K562 (cell line): ENCODE results near the gene MARCHF9. TPM values are rescaled to one million over a fixed set of nuclear protein-coding genes. Genes with fewer than 3 reads are reported as not detected.
A peak's percentile ranks its signal among the peaks of the same experiment; 100 is the strongest.

Source experiments
- ATAC-seq: fragments of 200-7000 bp; cut with Tn5 transposase; 3 replicates; pipeline ENCODE4 v1.9.1; 2020; ENCODE audit warnings: moderate library complexity
- BruUV-seq: library from RNA; stranded (reverse); fragments of 400-500 nt; replicated peaks from 2 replicates; lab custom pipeline; 2021; lab: Mats Ljungman, UMichigan
- CTCF ChIA-PET: fragments of 300-600 bp; formaldehyde crosslinking; extraction: SDS; loops from one replicate; lab custom pipeline; 2021; ENCODE audit warnings: low intra/inter-chr PET ratio; lab: Yijun Ruan, JAX
- POLR2A ChIA-PET: fragments of 300-600, 350-650 bp; sonication (Branson Sonifier 250); formaldehyde crosslinking; extraction: SDS; loops from one replicate; lab custom pipeline; 2021; ENCODE audit warnings: antibody characterized with exemption, inconsistent platforms; lab: Yijun Ruan, JAX
- DNase-seq, 4 experiments: peaks; one replicate each; pipeline versions ENCODE4 v3.0.0 to v3.0.0-alpha.2; 2011 to 2018; ENCODE audit warnings: low spot score in 3 of 4, mixed read lengths in 3 of 4; ENCODE audit errors: extremely low read depth in 1 of 4
- FAIRE-seq: peaks from 2 replicates; lab custom pipeline; 2011; peaks lifted over from hg19 to GRCh38; lab: Jason Lieb, UNC
- H2AFZ ChIP-seq: 2 replicates; pipeline ENCODE4 v1.6.0; 2011; ENCODE audit warnings: low read depth, low read length, control low read depth, inconsistent platforms
- H3K27ac ChIP-seq: fragments of 200-600 bp; 3 replicates; pipeline ENCODE4 v1.8.0; 2011; ENCODE audit warnings: low read depth, mild to moderate bottlenecking, control low read depth, inconsistent platforms, low read length, moderate library complexity, mixed read lengths; ENCODE audit errors: extremely low read depth
- H3K27me3 ChIP-seq, 2 experiments: fragments of 300-600 bp in 1 of 2; 2 replicates in 1 of 2; 3 replicates in 1 of 2; pipeline versions ENCODE4 v1.6.0 to v1.8.0; 2011; ENCODE audit warnings: inconsistent platforms in 2 of 2, low read length in 2 of 2, mild to moderate bottlenecking in 1 of 2, mixed read lengths in 1 of 2, moderate library complexity in 1 of 2; ENCODE audit not compliant: control insufficient read depth in 2 of 2, insufficient read depth in 2 of 2
- H3K36me3 ChIP-seq: fragments of 300-600 bp; 3 replicates; pipeline ENCODE4 v1.8.0; 2011; ENCODE audit warnings: mild to moderate bottlenecking, low read length, inconsistent platforms; ENCODE audit not compliant: control insufficient read depth, insufficient read depth
- H3K4me1 ChIP-seq, 2 experiments: fragments of 200-600 bp in 1 of 2; replicated peaks in 1 of 2; 2 replicates in 1 of 2; 3 replicates in 1 of 2; pipeline versions ENCODE4 v1.5.1 to v1.8.0; 2011; ENCODE audit warnings: inconsistent platforms in 2 of 2, low read length in 2 of 2, mild to moderate bottlenecking in 1 of 2, mixed read lengths in 1 of 2, moderate library complexity in 1 of 2; ENCODE audit not compliant: control insufficient read depth in 2 of 2, insufficient read depth in 2 of 2
- H3K4me2 ChIP-seq: 2 replicates; pipeline ENCODE4 v1.6.1; 2011; ENCODE audit warnings: low read length, control low read depth, inconsistent platforms, mixed read lengths; ENCODE audit not compliant: insufficient read depth
- H3K4me3 ChIP-seq: fragments of 200-600 bp; sonication (generic), shearing (Covaris generic); 2 replicates; pipeline ENCODE4 v1.5.1; 2016; ENCODE audit warnings: control low read depth, inconsistent platforms
- H3K79me2 ChIP-seq: fragments of 200-600 bp; 3 replicates; pipeline ENCODE4 v1.8.0; 2011; ENCODE audit warnings: low read length, inconsistent platforms; ENCODE audit not compliant: control insufficient read depth, insufficient read depth
- H3K9ac ChIP-seq, 2 experiments: 2 replicates each; pipeline versions ENCODE4 v1.6.0 to v1.6.1; 2011; ENCODE audit warnings: low read depth in 2 of 2, low read length in 2 of 2, control low read depth in 1 of 2, inconsistent platforms in 1 of 2, mild to moderate bottlenecking in 1 of 2, mixed read lengths in 1 of 2; ENCODE audit not compliant: insufficient read depth in 1 of 2
- H3K9me1 ChIP-seq: one replicate; pipeline ENCODE4 v1.6.0; 2011; ENCODE audit warnings: inconsistent platforms, mild to moderate bottlenecking, low read length, moderate library complexity; ENCODE audit not compliant: control insufficient read depth, insufficient read depth
- H3K9me3 ChIP-seq: replicated peaks from 2 replicates; pipeline ENCODE4 v1.5.1; 2011; ENCODE audit warnings: low read depth, low read length, inconsistent platforms; ENCODE audit not compliant: control insufficient read depth, insufficient read depth
- H4K20me1 ChIP-seq: replicated peaks from 2 replicates; pipeline ENCODE4 v1.6.1; 2011; ENCODE audit warnings: low read length, inconsistent platforms, mixed read lengths; ENCODE audit not compliant: control insufficient read depth, insufficient read depth
- C11orf30 ChIP-seq: fragments of 450-650 bp; IDR thresholded peaks from 2 replicates; pipeline ENCODE4 v1.6.1; 2016; ENCODE audit warnings: low read depth, mild to moderate bottlenecking
- EWSR1 ChIP-seq: fragments of 450-650 bp; IDR thresholded peaks from 2 replicates; pipeline ENCODE4 v1.6.1; 2018; ENCODE audit warnings: borderline replicate concordance, mild to moderate bottlenecking, low read depth, moderate library complexity; ENCODE audit not compliant: partially characterized antibody
- MTA3 ChIP-seq: fragments of 450-650 bp; formaldehyde crosslinking; IDR thresholded peaks from 2 replicates; pipeline ENCODE4 v1.6.1; 2017; ENCODE audit warnings: mild to moderate bottlenecking, borderline replicate concordance
- RBM22 ChIP-seq: fragments of 200-400 bp; formaldehyde crosslinking; IDR thresholded peaks from 2 replicates; pipeline ENCODE4 v1.6.1; 2018; ENCODE audit warnings: low read length, low read depth; ENCODE audit not compliant: poor library complexity, severe bottlenecking
- RFX1 ChIP-seq: fragments of 450-650 bp; IDR thresholded peaks from 2 replicates; pipeline ENCODE4 v1.6.1; 2016; ENCODE audit warnings: mild to moderate bottlenecking, moderate library complexity
- SUPT5H ChIP-seq: fragments of 450-650 bp; IDR thresholded peaks from 2 replicates; pipeline ENCODE4 v1.6.1; 2016
- TEAD1 ChIP-seq, 2 experiments: fragments of 450-650 bp in 1 of 2; sonication (generic) in 1 of 2; formaldehyde crosslinking; IDR thresholded peaks; 2 replicates each; pipeline versions ENCODE4 v1.4.0 to v1.8.0; 2020 to 2022; ENCODE audit warnings: mild to moderate bottlenecking in 2 of 2, missing genetic modification reagents in 1 of 2
- ZZZ3 ChIP-seq: fragments of 450-650 bp; IDR thresholded peaks from 2 replicates; pipeline ENCODE4 v1.6.1; 2016; ENCODE audit warnings: antibody characterized with exemption, mild to moderate bottlenecking, moderate library complexity
- WGBS: fragments of 100-300 bp; shearing (Covaris generic); methylation state at CpG from one replicate; pipeline ENCODE4 v1.1.6; 2016; ENCODE audit warnings: low coverage, mixed read lengths; ENCODE audit not compliant: insufficient coverage; ENCODE audit errors: missing lambda C conversion rate; 5-methylcytosine and 5-hydroxymethylcytosine counted together
- in situ Hi-C: fragments of 300-500 bp; cut with MboI; formaldehyde crosslinking; loops from 4 replicates; pipeline ENCODE4 v1.15.0; 2018; ENCODE audit warnings: inconsistent platforms, mixed read lengths
- intact Hi-C: fragments of 100-400 bp; cut with micrococcal nuclease; formaldehyde crosslinking; loops from 2 replicates; pipeline ENCODE4 v1.14.2; 2022
- polyA plus RNA-seq, 8 experiments: library from polyadenylated mRNA; depleted of rRNA in 4 of 8; stranded (reverse) in 5 of 8; unstranded in 3 of 8; fragments of >200 nt; fragmentation: Nextera tagmentation in 2 of 8; fragmentation: Illumina TruSeq in 1 of 8; extraction: Ambion mirVana in 2 of 8; extraction: Trizol in 1 of 8; gene quantifications; 2 replicates each; pipeline versions ENCODE4 v1.2.1 to v1.2.3, GENCODE V29; 2011 to 2014; ENCODE audit warnings: inconsistent platforms in 1 of 8, missing spikeins in 1 of 8
- total RNA-seq, 7 experiments: library from RNA; depleted of rRNA in 6 of 7; stranded (reverse); fragments of >200 nt in 6 of 7; fragmentation: Illumina TruSeq in 2 of 7; extraction: Trizol in 2 of 7; gene quantifications; 2 replicates each; pipeline versions ENCODE4 v1.2.1 to v1.2.3, GENCODE V29; 2011 to 2021; ENCODE audit warnings: low replicate concordance in 1 of 7
- TF ChIP-seq, protein P1 (sequence below), 3 experiments: fragments of 200-800 bp in 1 of 3; fragments of 250-450 bp in 1 of 3; fragments of 450-650 bp in 1 of 3; sonication (Bioruptor Pico) in 1 of 3; sonication (Bioruptor generic) in 1 of 3; formaldehyde crosslinking in 1 of 3; IDR thresholded peaks; 2 replicates each; pipeline versions ENCODE4 v1.6.1 to v1.8.0; 2016 to 2022; ENCODE audit warnings: mild to moderate bottlenecking in 2 of 3, missing genetic modification characterization in 2 of 3, missing compliant biosample characterization in 1 of 3, moderate library complexity in 1 of 3
- TF ChIP-seq, protein P2 (sequence below), 2 experiments: fragments of 250-450 bp in 1 of 2; fragments of 450-650 bp in 1 of 2; sonication (Bioruptor Pico) in 1 of 2; IDR thresholded peaks; 2 replicates each; pipeline versions ENCODE4 v1.6.1 to v1.8.0; 2016 to 2021; ENCODE audit warnings: mild to moderate bottlenecking in 2 of 2, moderate library complexity in 2 of 2, missing compliant biosample characterization in 1 of 2, missing genetic modification characterization in 1 of 2

MARCHF9 gene
- total and polyA plus RNA-seq, 9 of the 15 experiments (the other 6 are each of a cell fraction or from before 2014, with no cell fraction given) = 0.80 to 12.4 (median 6.2) TPM

DNA sequence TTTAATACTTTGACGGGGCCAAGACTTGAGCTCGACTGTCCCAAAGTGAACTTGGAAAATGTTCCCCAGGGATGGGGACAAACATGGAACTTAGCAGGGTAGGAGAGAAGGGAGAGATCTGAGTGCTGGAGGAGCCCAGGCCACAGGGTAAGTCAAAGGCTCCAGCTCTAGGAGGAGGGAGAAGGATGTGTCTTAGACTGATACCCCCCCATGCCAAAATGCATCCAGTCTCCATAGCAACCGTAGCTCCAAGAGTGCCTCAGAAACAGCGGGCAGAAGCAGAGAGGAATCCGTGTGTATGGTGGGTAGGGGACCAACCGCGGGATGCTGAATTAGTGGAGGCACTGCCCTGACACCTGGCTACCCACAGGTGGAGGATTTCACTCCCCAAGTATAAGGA lies 15.5 kb upstream of the MARCHF9 start:
- H3K4me1 ChIP-seq = peaks cover 9 to 36% of the 10 kb centered on the region in 2 experiments; a peak in 4 of 5 replicates

DNA sequence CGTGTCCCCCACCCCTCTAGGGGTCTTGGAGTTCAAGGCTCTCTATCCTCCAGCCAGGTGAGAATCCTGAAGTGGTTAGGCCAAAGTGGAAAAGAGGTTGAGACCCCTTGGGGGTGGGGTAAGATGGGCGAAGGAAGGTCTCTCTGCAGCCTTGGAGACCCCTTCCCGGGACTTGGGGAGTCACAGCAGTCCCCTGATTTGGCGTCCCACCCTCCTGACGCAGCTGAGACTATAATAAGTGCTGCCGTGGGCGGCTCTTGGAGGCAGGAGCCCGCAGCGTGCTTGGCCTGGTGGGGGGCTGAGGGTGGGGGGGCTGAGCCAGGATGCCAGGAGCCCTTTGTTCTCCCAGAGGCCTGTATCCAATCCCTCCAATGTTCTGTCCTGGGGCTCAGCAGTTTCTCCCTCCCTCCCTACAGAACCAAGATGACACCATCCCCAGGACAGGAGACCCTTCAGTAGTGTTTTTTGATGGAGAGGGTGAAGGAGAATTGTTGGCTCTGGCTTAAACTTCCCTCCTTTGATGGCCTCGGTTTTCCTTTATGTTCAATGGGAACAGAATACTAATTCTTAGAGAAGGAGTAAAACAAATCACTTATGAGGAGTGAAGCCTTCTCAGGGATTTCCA lies 14.9 kb upstream of the MARCHF9 start:
- no peak overlapping the region for H3K4me3 ChIP-seq
- no peak for FAIRE-seq
- POLR2A ChIA-PET = interaction anchor here (0.7 to 1.2 kb wide), 5 partner anchors 10 to 202 kb away, joined by 3 to 6 read pairs (median 3); partner anchors contain the start of gene CDK4
- H3K36me3 ChIP-seq = no peaks in the 10 kb centered on the region
- no peak for DNase-seq
- peaks cover 0 to 26% of the 10 kb centered on the region in 2 experiments; a peak in 2 of 5 replicates for H3K27me3 ChIP-seq
- peaks cover 9 to 36% of the 10 kb centered on the region in 2 experiments; a peak in 4 of 5 replicates for H3K4me1 ChIP-seq
- H2AFZ ChIP-seq = no peak overlapping the region
- H3K9me3 ChIP-seq = no peaks in the 10 kb centered on the region
- ATAC-seq = no peak
- H3K9ac ChIP-seq = no peak overlapping the region
- intact Hi-C loops = loop anchor here (5.0 kb wide), 1 partner anchor 218 kb away; the partner anchor contains the start of genes DDIT3 and MBD6
- in situ Hi-C loops = loop anchor here (10.0 kb wide), 1 partner anchor 425 kb away; no protein-coding TSS in a partner anchor
- 18% methylated on average over 10 of the region's 10 CpGs for WGBS
- no peak overlapping the region for H3K4me2 ChIP-seq
- H3K27ac ChIP-seq = no peak overlapping the region
- no TSS peak for BruUV-seq
- no peaks in the 10 kb centered on the region for H4K20me1 ChIP-seq
- H3K9me1 ChIP-seq = no peaks in the 10 kb centered on the region
- CTCF ChIA-PET = no interaction called here
- H3K79me2 ChIP-seq = no peaks in the 10 kb centered on the region; the same call in 2 of the 3 replicates
- TF ChIP-seq C11orf30 (no peak), TEAD1 (CRISPR knock-in tag; IDR thresholded peaks at IDR 0.05) (no peak), MTA3 (no peak), SUPT5H (no peak), ZZZ3 (no peak), RBM22 (no peak)
- TF ChIP-seq, protein P1, sequence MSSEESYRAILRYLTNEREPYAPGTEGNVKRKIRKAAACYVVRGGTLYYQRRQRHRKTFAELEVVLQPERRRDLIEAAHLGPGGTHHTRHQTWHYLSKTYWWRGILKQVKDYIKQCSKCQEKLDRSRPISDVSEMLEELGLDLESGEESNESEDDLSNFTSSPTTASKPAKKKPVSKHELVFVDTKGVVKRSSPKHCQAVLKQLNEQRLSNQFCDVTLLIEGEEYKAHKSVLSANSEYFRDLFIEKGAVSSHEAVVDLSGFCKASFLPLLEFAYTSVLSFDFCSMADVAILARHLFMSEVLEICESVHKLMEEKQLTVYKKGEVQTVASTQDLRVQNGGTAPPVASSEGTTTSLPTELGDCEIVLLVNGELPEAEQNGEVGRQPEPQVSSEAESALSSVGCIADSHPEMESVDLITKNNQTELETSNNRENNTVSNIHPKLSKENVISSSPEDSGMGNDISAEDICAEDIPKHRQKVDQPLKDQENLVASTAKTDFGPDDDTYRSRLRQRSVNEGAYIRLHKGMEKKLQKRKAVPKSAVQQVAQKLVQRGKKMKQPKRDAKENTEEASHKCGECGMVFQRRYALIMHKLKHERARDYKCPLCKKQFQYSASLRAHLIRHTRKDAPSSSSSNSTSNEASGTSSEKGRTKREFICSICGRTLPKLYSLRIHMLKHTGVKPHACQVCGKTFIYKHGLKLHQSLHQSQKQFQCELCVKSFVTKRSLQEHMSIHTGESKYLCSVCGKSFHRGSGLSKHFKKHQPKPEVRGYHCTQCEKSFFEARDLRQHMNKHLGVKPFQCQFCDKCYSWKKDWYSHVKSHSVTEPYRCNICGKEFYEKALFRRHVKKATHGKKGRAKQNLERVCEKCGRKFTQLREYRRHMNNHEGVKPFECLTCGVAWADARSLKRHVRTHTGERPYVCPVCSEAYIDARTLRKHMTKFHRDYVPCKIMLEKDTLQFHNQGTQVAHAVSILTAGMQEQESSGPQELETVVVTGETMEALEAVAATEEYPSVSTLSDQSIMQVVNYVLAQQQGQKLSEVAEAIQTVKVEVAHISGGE (CRISPR knock-in tag; IDR thresholded peaks at IDR 0.05) = no peak
- TF ChIP-seq, protein P2, sequence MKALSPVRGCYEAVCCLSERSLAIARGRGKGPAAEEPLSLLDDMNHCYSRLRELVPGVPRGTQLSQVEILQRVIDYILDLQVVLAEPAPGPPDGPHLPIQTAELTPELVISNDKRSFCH (CRISPR knock-in tag; IDR thresholded peaks at IDR 0.05) = no peak
- TF ChIP-seq, protein P2 (tag; IDR thresholded peaks at IDR 0.05) = no peak

More for the DNA sequence above, 15.5 kb upstream of the MARCHF9 start:
- 11% methylated on average over 6 of the region's 7 CpGs for WGBS
- H2AFZ ChIP-seq = no peak overlapping the region
- intact Hi-C loops = loop anchor here (5.0 kb wide), 1 partner anchor 217 kb away; the partner anchor contains the start of genes DDIT3 and MBD6
- H3K9ac ChIP-seq = no peak overlapping the region
- in situ Hi-C loops = no loop called here
- no peak overlapping the region for H3K27ac ChIP-seq
- no peaks in the 10 kb centered on the region for H3K36me3 ChIP-seq
- ATAC-seq (no peak), DNase-seq (no peak), FAIRE-seq (no peak)
- H4K20me1 ChIP-seq = no peaks in the 10 kb centered on the region
- no peaks in the 10 kb centered on the region for H3K9me3 ChIP-seq
- ChIA-PET CTCF (no interaction called here), POLR2A (interaction anchor here (0.7 to 1.1 kb wide), 4 partner anchors 10 to 149 kb away, joined by 3 to 6 read pairs (median 4); partner anchors contain the start of gene PIP4K2C)
- H3K79me2 ChIP-seq = no peaks in the 10 kb centered on the region
- BruUV-seq = no TSS peak
- TF ChIP-seq RFX1 (peak; percentile 81), EWSR1 (no peak)
- no peak overlapping the region for H3K4me2 ChIP-seq
- peaks cover 2 to 30% of the 10 kb centered on the region in 2 experiments; a peak in 3 of 5 replicates for H3K27me3 ChIP-seq
- H3K9me1 ChIP-seq = no peaks in the 10 kb centered on the region
- no peak overlapping the region for H3K4me3 ChIP-seq
